Activated CD4-positive, alpha-beta T cell treated with anti-CD3 and anti-CD28 coated beads, Interleukin-2, amount 50 U/mL, for 1 hour (primary cell): ENCODE results near the gene SMOC2.

Experiments
- DNase-seq: peaks from one replicate; pipeline ENCODE4 v3.0.0-alpha.2; 2020

The SMOC2 gene

GRCh38 chr6:168634541-168635328 lies 193.8 kb downstream of the SMOC2 start:
- DNase-seq, result no peak

GRCh38 chr6:168636147-168637004 lies 195.4 kb downstream of the SMOC2 start:
- DNase-seq, result no peak

GRCh38 chr6:168637834-168638233 lies 196.8 kb downstream of the SMOC2 start:
- DNase-seq, result no peak

- no peak for DNase-seq
Measured at GRCh38 chr6:168638468-168639271, 197.7 kb downstream of the SMOC2 start.

GRCh38 chr6:168640181-168640580 lies 199.2 kb downstream of the SMOC2 start:
- DNase-seq, result no peak

GRCh38 chr6:168640768-168641167 lies 199.8 kb downstream of the SMOC2 start:
- no peak for DNase-seq

- DNase-seq, result no peak
Measured at GRCh38 chr6:168641446-168641845, 200.5 kb downstream of the SMOC2 start.

GRCh38 chr6:168643401-168643800 lies 202.4 kb downstream of the SMOC2 start:
- DNase-seq, result no peak

GRCh38 chr6:168645326-168645725 lies 204.3 kb downstream of the SMOC2 start:
- no peak for DNase-seq

- no peak for DNase-seq
Measured at GRCh38 chr6:168647271-168647670, 206.3 kb downstream of the SMOC2 start.

GRCh38 chr6:168648240-168649125 lies 207.5 kb downstream of the SMOC2 start:
- DNase-seq, result no peak

- DNase-seq, result no peak
Measured at GRCh38 chr6:168649209-168649608, 208.2 kb downstream of the SMOC2 start.

GRCh38 chr6:168650671-168651111 lies 209.7 kb downstream of the SMOC2 start:
- no peak for DNase-seq

GRCh38 chr6:168655462-168656152 lies 214.6 kb downstream of the SMOC2 start:
- no peak for DNase-seq

- no peak for DNase-seq
Measured at GRCh38 chr6:168658059-168658458, 217.1 kb downstream of the SMOC2 start.

GRCh38 chr6:168660400-168660945 lies 219.5 kb downstream of the SMOC2 start:
- DNase-seq, result no peak

GRCh38 chr6:168662301-168662936 lies 221.4 kb downstream of the SMOC2 start:
- no peak for DNase-seq

GRCh38 chr6:168663041-168663440 lies 222.1 kb downstream of the SMOC2 start:
- DNase-seq, result no peak

GRCh38 chr6:168664956-168665355 lies 224.0 kb downstream of the SMOC2 start:
- DNase-seq, result no peak

- DNase-seq, result no peak
Measured at GRCh38 chr6:168666170-168666569, 225.2 kb downstream of the SMOC2 start.
